ENCODE results near the gene NKPD1.
A peak's percentile ranks its signal among the peaks of the same experiment; 100 is the strongest.

- TF ChIP-seq POLR2AphosphoS5 (IDR thresholded peaks at IDR 0.05) (peak; percentile 56), CTCF (IDR thresholded peaks at IDR 0.05) (no peak), POLR2A (IDR thresholded peaks at IDR 0.05) (no peak)
Observed at GRCh38 chr19:45123440-45123850, 37.3 kb downstream of the NKPD1 start.

Measured in prostate gland (tissue), 2 donors.